HG03196 (cell line): Measurements from ENCODE around the gene TBC1D1.

Experiments
- ATAC-seq: cut with Tn5 transposase; IDR thresholded peaks from one replicate; pipeline ENCODE4 v1.9.1; 2021; ENCODE audit not compliant: unreplicated experiment

TBC1D1 gene

DNA sequence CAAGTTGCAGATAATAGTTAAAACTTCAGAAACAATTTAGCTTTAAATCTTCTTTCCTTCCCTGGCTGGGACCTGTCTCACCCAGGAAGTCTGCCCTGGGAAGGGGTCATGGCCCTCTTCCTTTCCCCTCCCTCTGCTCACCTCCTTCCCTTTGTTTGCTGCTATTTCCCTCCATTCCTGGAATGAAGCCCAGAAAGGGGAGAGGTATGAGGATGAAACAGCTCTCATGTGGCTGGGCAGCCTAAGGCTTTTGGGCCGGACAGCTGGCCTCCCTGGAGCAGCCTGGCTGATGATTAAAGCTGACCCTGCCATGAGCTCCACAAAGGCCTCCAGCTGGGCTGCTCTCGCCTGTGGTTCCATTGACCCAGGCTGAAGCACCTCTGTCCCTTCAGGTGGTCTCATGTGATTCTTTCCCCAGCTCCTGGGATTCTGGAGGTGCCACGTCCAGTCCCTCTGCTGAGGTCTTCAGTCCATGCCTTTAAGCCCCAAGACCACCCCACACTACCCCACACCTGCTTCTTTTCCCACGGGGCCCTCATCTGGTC is 271.4 kb downstream of the TBC1D1 start:
- no peak for ATAC-seq

DNA sequence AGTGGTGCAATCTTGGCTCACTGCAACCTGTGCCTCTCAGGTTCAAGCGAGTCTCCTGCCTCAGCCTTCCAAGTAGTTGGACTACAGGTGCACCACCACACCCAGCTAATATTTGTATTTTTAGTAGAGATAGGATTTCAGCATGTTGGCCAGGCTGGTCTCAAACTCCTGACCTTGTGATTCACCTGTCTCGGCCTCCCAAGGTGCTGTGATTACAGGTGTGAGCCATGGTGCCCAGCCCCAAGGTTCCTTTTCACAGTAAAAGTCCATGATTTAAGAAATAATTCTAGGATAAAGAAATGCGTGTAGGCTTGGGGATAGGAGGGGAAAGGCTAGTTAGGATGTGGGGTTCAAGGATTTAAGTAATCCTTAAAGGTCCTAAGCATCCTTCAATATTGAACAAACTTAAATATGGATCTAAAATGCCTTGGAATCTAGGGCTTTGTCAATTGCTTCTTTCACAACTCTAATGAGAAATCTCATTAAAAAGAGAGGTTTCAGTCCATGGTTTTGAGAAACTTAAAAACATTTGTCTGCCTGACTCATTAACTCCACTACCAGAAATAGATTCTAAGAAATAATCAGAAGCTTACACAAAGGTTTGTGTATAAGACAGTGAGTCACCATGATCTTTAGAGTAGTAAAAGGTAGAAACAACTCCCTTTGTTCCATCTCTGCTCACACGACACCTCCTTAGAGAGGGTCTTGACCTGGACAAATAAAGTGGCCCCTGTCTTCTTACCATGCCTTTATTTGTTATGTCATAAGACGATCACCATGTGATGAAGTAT is 272.5 kb downstream of the TBC1D1 start:
- no peak for ATAC-seq

DNA sequence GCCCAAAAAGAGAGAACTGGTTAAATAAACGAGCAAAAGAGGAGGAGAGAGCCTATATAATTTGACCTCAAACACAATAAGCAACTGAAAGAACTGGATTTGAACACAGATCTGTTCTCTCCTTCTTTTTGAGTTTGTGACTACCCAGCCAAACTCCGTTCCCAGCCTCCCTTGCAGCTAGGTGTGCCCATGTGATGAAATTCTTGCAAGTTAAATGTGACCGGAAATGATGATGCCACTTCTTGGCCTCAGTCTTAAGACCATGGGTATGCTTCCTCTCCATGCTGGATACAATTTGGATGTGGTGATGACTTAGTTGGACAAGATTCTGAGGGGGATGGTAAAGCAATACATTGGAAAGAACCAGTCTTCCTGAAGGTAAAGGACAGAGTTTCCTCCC is 273.5 kb downstream of the TBC1D1 start:
- no peak for ATAC-seq

GRCh38 chr4:38166082-38166481 is 275.2 kb downstream of the TBC1D1 start:
- ATAC-seq, result no peak

DNA sequence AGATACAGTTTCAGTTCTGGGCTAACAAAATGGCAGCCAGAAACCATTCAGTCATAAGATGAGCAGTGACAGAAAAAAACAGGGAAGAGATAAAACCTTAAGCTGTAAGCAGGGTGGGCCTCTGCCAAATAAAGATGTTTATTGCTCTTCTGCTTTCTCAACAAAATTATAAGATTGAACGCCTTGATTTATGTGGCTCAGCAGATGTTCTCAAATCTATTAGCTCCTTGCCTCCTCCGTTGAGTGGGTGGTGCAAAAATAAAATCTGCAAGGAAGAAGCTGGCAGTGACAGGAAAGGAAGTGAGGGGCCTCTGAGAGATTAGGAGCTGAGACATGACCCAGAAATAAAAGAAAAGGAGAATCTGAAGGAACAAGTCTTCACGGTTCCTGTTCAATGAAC is 275.9 kb downstream of the TBC1D1 start:
- ATAC-seq, result no peak

- no peak for ATAC-seq
These were observed 277.1 kb downstream of the TBC1D1 start for GRCh38 chr4:38167973-38168372.

GRCh38 chr4:38169524-38169923 is 278.6 kb downstream of the TBC1D1 start:
- no peak for ATAC-seq

DNA sequence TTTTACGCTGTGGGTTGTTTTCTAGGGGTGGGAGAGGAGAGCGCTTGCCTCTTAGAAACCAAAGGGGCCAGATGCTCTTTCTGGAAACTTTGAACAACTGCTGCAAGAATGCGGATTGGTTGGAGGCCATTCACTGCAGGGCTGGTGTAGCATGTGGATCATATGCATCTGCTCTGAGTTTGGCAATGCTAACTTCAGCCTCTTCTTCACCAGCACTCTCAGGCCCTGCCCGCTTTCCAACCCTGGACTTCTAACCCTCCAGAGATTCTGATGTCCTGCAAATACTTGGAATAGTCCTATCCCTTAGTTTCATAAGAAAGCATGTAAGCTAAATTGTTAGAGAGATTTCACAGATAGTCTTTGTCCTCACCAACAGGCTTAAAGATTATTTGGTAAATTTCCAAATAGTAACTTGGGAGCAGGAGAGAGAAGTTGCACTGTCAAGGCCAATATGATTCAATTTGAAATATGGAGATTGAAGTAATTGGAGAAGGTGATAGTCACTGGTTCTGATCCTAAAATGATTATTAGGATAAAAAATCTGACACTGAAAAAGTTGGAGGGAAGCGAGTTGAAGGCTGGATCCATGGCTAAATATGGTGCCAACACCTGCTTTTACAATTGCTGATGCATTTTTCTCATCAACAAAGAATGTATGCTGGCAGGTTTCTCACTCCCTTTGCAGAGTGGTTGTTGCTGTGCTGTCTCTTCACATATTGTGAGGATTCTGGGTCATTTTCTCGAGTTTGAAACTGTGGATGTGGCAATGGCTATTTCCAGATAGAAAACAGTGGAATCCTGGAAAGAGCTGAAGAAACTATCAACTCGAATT is 279.7 kb downstream of the TBC1D1 start:
- ATAC-seq, result no peak

DNA sequence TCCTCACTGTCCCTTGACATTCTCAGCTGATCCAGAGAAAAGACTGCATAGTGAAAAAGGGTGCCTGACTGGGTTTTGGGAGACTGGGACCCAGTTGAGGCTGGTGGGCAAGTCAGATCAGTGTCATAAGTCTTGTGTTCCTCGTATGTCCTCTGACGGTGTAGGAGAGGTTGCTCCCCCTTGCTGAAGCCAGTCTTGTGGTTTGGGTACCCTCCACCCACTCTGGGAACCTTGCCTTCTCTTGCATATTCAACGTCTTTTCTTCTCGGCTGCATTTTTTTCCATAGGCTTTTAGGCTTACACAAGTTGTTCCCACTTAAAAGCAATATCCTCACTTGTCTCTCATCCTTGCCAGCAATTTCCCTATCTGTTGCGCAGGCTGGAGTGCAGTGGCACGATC is 281.2 kb downstream of the TBC1D1 start:
- ATAC-seq, result no peak

DNA sequence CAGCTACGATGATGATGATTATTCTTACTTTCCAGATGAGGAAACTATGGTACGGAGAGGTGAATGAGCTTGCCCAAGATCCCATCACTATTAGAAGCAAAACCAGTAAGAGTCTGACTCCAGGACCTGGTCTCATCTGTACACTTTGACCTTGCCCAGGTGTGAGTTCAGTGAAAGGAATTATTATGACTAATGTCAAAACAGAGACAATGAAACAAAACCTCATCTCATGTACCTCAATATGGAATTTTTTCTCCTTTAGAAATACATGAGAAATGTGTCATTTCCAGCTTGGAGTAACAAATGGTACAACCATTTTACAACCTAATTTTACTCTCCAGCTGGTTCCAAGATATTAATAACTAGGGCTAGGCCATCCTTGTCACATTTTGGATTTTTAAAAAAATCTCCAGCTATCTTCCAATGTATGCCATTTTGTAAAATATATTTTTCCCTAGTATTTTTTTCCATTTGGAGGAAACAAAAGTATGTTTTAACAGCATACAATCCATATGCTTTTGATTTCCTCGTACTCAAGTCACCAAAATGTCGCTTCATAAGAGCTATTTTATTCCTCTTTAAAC is 283.1 kb downstream of the TBC1D1 start:
- no peak for ATAC-seq

DNA sequence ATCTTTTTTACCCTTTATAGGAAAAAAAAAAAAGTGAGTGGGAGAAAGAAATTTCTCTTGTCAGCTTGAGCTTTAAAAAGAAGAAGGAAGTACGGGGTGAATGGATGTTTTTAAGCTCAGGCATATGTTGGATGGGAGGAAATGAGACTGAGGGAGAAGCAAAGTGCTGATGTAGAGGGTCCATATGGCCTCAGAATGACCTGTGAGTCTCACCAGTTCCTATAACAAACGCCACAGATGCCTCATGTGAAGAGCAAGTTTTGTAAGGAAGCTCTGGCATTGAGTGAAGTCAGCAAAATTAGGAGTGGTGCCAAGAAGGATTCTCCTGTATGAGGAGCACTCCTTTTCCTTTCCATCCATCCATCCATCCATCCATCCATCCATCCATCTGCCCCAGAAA is 283.9 kb downstream of the TBC1D1 start:
- no peak for ATAC-seq

DNA sequence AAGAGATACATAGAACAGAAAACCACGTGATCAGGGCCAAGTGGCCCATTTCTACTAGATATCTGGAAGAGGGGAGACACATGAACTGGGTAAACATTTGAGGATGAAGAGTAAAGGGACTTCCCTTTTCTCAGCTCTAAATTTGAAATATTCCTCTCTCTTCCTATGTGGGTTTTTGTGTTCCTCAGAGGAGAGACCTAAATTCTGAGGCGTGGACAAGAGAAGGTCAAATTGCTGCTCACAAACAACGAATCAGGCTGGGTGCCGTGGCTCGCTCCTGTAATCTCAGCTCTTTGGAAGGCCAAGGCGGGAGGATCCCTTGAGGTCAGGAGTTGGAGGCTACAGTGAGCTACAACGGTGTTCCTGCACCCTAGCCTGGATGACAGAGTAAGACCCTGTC is 285.3 kb downstream of the TBC1D1 start:
- no peak for ATAC-seq

DNA sequence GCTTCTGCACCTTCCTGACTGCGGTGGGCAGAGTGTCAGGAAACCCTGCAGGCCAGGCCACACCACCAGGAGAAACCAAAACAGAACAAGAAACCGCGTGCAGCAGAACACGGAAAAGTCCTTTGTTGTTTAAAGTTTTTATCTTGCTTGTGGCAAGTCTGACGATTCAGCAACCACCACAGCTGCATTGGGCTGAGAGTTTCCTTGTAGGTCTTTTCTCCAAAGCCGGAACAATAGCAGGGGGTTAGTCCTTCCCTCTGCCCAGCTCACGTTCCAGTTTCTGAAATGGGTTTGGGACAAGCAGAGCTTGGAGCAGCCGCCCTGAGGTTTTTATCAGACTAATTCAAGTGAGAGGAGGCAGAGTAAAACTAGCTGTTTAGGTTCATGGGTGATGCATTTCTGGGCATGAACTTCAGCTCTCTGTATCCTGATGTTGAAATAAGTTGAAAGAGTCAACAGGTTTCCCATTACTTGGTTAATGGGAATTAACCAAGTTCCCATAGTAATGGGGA is 286.2 kb downstream of the TBC1D1 start:
- ATAC-seq, result no peak

DNA sequence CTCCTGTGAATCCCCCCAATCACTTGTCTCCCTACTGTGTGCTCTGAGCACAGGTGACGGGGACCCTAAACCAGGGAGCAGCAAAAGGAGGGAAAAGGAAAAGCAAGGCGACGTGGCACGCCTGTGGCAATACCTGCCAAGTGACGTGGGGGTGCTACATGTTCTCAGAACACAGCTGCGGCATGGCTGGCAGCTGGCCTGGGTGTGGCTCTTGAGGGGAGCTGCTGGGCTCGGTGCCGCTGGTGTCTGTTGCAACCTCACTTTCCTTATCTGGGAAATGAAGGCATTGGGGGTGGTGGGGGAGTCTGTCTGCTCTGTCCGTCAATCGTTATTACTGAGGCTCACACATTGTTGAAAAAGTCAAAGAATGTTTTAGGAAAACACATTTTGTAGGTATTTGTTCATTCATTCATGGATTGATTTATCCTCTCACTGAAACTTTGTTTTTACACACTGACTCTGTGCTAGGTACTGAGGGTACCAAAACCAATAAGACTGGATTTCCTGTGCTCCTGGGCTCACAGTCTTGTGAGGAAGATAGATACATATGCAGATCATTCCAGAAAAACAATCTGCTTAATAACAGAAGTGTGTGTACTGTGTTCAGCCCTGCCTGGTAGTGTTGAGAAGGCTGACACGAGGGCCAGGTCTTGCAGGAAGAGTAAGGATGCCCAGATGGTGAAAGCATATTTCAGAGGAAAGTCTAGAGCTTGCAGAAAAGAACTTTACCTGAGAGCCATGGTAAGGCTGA is 286.9 kb downstream of the TBC1D1 start:
- no peak for ATAC-seq

DNA sequence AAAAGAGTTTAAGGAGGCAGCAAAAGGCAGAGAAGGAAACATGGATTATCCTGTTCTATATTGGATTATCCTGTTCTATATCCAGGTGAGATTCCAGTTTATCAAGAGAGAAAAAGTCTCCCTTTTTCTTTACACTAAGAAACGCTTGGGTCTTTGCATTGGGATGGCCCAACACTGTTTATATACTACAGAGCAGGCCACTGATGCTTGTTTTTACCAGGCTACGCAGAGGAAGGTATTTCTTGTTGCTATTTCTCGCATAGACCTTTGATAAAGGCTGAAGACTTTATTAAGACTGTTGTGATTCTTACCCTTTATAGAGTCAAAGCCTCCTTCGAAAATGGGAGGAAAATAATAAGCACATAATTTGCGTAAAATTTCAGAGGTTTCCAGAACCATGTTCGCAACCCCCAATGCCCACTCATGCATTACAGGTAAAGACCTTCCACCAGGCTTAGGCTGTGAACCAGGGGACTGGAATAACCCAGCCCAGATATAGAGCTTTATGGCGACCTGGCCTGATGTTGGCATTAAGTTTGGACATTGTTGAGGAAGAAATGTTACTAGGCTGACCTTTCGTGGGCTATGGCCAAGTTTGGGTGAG is 287.6 kb downstream of the TBC1D1 start:
- no peak for ATAC-seq

GRCh38 chr4:38179690-38180377 is 288.9 kb downstream of the TBC1D1 start:
- ATAC-seq, result no peak

GRCh38 chr4:38180456-38180855 is 289.6 kb downstream of the TBC1D1 start:
- ATAC-seq, result no peak

- ATAC-seq, result no peak
These were observed 290.4 kb downstream of the TBC1D1 start for GRCh38 chr4:38181286-38181685.

DNA sequence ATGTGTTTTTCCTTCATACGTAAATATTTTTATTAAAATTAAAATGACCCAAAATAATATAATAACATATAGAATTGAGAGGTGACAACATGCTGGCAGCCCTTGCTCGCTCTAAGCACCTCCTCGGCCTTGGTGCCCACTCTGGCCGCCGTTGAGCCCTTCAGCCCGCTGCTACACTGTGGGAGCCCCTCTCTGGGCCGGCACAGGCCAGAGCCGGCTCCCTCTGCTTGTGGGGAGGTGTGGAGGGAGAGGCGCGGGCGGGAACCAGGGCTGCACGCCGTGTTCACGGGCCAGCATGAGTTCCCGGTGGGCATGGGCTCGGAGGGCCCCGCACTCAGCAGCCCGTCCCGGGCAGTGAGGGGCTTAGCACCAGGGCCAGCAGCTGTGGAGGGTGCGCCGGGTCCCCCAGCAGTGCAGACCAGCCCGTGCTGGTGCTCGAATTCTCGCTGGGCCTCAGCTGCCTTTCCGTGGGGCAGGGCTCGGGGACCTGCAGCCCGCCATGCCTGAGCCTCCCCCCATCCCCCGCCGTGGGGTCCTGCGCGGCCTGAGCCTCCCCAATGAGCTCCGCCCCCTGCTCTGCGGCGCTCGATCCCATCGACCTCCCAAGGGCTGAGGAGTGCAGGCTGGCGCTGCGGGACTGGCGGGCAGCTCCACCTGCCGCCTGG is 291.6 kb downstream of the TBC1D1 start:
- no peak for ATAC-seq
